Nephron progenitor cell (in vitro differentiated cells): ENCODE data around the gene IQCM.

Source experiments
- DNase-seq: peaks from one replicate; pipeline ENCODE4 v3.0.0; 2021
- H3K27ac Mint-ChIP-seq: 2 replicates; pipeline ENCODE4 v1.8.0; 2021; ENCODE audit warnings: mild to moderate bottlenecking, moderate library complexity, mixed read lengths
- H3K27me3 Mint-ChIP-seq: 2 replicates; pipeline ENCODE4 v1.8.0; 2021; ENCODE audit warnings: mild to moderate bottlenecking, low read depth, mixed read lengths; ENCODE audit not compliant: poor library complexity
- H3K36me3 Mint-ChIP-seq: 2 replicates; pipeline ENCODE4 v1.8.0; 2021; ENCODE audit warnings: low read depth, mixed read lengths
- H3K4me1 Mint-ChIP-seq: 2 replicates; pipeline ENCODE4 v1.8.0; 2021; ENCODE audit warnings: mixed read lengths
- H3K4me3 Mint-ChIP-seq: 2 replicates; pipeline ENCODE4 v1.8.0; 2021; ENCODE audit warnings: mild to moderate bottlenecking, moderate library complexity, mixed read lengths
- H3K9me3 Mint-ChIP-seq: 2 replicates; pipeline ENCODE4 v1.8.0; 2021; ENCODE audit warnings: mild to moderate bottlenecking, moderate library complexity, mixed read lengths
- CTCF ChIP-seq: fragments of 200-600 bp; sonication (generic); IDR thresholded peaks from 2 replicates; pipeline ENCODE4 v1.5.0; 2021; ENCODE audit warnings: antibody characterized with exemption

The IQCM gene

GRCh38 chr4:149638073-149638472, 177.6 kb downstream of the IQCM start:
- H3K27me3 Mint-ChIP-seq, result peaks cover 5% of the 10 kb centered on the region
- H3K36me3 Mint-ChIP-seq, result no peaks in the 10 kb centered on the region
- no peak for DNase-seq
- H3K4me3 Mint-ChIP-seq, result no peak overlapping the region
- TF ChIP-seq CTCF, result no peak
- no peaks in the 10 kb centered on the region for H3K4me1 Mint-ChIP-seq
- no peaks in the 10 kb centered on the region for H3K9me3 Mint-ChIP-seq
- no peak overlapping the region for H3K27ac Mint-ChIP-seq

- TF ChIP-seq CTCF, result no peak
- no peak overlapping the region for H3K4me3 Mint-ChIP-seq
- DNase-seq, result no peak
- no peaks in the 10 kb centered on the region for H3K9me3 Mint-ChIP-seq
- H3K4me1 Mint-ChIP-seq, result no peaks in the 10 kb centered on the region
- H3K36me3 Mint-ChIP-seq, result no peaks in the 10 kb centered on the region
- H3K27me3 Mint-ChIP-seq, result no peaks in the 10 kb centered on the region
- no peak overlapping the region for H3K27ac Mint-ChIP-seq
Observed at GRCh38 chr4:149634368-149634767, 181.3 kb downstream of the IQCM start.

GRCh38 chr4:149631629-149632028, 184.0 kb downstream of the IQCM start:
- H3K36me3 Mint-ChIP-seq, result no peaks in the 10 kb centered on the region
- no peak overlapping the region for H3K27ac Mint-ChIP-seq
- no peak for DNase-seq
- no peaks in the 10 kb centered on the region for H3K9me3 Mint-ChIP-seq
- H3K4me1 Mint-ChIP-seq, result no peaks in the 10 kb centered on the region
- no peak overlapping the region for H3K4me3 Mint-ChIP-seq
- H3K27me3 Mint-ChIP-seq, result no peaks in the 10 kb centered on the region
- no peak for TF ChIP-seq CTCF

- H3K4me1 Mint-ChIP-seq, result no peaks in the 10 kb centered on the region
- H3K27me3 Mint-ChIP-seq, result no peaks in the 10 kb centered on the region
- DNase-seq, result no peak
- no peak overlapping the region for H3K27ac Mint-ChIP-seq
- H3K36me3 Mint-ChIP-seq, result no peaks in the 10 kb centered on the region
- H3K4me3 Mint-ChIP-seq, result no peak overlapping the region
- TF ChIP-seq CTCF, result no peak
- H3K9me3 Mint-ChIP-seq, result no peaks in the 10 kb centered on the region
Observed at GRCh38 chr4:149630064-149630463, 185.6 kb downstream of the IQCM start.

- Mint-ChIP-seq H3K27me3 (no peaks in the 10 kb centered on the region), H3K4me1 (no peaks in the 10 kb centered on the region), H3K4me3 (no peak overlapping the region), H3K27ac (no peak overlapping the region), H3K36me3 (peaks cover 4% of the 10 kb centered on the region), H3K9me3 (peaks cover 10% of the 10 kb centered on the region)
- no peak for DNase-seq
- no peak for TF ChIP-seq CTCF
Observed at GRCh38 chr4:149605601-149606378, 209.9 kb downstream of the IQCM start.

- Mint-ChIP-seq H3K27me3 (no peaks in the 10 kb centered on the region), H3K27ac (no peak overlapping the region), H3K4me1 (no peaks in the 10 kb centered on the region), H3K36me3 (peaks cover 4% of the 10 kb centered on the region), H3K9me3 (peaks cover 10% of the 10 kb centered on the region), H3K4me3 (no peak overlapping the region)
- no peak for DNase-seq
- TF ChIP-seq CTCF, result no peak
Observed at GRCh38 chr4:149604827-149605226, 210.8 kb downstream of the IQCM start.
